ENCODE results near the gene ANXA3.

The ANXA3 gene

DNA sequence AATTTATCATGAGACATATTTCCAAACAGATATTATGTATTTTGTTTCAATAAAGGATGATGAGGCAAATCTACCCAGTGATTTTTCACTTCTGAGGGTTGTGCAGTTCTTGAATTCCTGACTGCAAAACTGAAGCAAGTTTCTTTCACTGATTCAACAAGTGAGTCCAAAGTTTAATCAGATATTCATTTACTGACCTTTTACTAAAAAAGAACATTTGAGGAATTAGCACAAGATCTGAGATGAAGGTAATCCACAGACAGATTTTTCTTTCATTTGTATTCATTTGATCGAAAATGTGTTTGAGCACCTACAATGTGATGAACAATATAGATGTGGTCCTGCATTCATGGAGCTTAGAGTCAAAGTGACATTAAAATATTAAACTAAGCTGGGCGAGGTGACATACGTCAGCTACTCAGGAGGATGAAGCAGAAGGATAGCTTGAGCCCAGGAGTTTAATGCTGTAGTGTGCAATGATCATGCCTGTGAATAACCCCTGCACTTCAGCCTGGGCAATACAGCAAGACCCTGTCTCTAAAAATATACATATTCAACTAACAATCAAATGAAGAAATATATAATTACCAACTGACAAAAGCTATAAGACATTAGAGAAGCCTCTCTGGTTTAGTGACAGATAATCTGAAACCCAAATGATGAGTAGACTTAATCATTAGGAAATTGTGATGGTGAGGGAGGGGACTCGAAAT is 76.6 kb downstream of the ANXA3 start:
- no peak overlapping the region for H3K4me3 ChIP-seq (ENCODE audit: low read length)
- TF ChIP-seq, protein P1, sequence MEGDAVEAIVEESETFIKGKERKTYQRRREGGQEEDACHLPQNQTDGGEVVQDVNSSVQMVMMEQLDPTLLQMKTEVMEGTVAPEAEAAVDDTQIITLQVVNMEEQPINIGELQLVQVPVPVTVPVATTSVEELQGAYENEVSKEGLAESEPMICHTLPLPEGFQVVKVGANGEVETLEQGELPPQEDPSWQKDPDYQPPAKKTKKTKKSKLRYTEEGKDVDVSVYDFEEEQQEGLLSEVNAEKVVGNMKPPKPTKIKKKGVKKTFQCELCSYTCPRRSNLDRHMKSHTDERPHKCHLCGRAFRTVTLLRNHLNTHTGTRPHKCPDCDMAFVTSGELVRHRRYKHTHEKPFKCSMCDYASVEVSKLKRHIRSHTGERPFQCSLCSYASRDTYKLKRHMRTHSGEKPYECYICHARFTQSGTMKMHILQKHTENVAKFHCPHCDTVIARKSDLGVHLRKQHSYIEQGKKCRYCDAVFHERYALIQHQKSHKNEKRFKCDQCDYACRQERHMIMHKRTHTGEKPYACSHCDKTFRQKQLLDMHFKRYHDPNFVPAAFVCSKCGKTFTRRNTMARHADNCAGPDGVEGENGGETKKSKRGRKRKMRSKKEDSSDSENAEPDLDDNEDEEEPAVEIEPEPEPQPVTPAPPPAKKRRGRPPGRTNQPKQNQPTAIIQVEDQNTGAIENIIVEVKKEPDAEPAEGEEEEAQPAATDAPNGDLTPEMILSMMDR (IDR thresholded peaks at IDR 0.05; ENCODE audit: insufficient read depth, low read depth, low read length, missing control alignments), result no peak

DNA sequence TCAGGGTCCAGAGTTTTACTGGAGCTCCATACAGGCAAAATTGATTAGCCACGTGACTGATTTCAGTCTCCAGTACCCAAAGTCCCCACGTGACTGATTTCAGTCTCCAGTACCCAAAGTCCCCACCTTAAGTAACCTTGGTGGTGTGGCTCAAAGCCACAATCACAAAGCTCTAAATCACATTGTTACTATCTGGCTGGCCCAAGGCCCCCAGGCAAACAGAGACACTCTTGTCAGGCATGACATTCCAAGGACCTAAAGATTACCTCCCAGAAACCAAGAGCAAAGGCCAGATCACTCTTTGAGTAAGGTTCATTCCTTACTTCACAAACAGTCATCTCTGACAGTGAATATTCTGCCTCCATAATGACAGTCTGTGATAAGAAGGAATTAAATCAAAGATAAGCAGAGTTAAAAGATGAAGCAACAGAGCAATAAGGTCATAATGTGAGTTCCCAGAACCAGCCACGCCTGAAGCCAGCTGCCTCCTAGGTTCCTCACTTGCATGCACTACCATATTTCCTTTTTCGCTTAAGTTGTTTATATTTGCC is 78.5 kb downstream of the ANXA3 start:
- H3K4me3 ChIP-seq (ENCODE audit: low read length), result no peak overlapping the region
- TF ChIP-seq, protein P1 (IDR thresholded peaks at IDR 0.05; ENCODE audit: insufficient read depth, low read depth, low read length, missing control alignments), result no peak
- DNase-seq (ENCODE audit: low read depth), result no peak

More for the DNA sequence above, 76.6 kb downstream of the ANXA3 start:
- DNase-seq (ENCODE audit: low read depth), result no peak

DNA sequence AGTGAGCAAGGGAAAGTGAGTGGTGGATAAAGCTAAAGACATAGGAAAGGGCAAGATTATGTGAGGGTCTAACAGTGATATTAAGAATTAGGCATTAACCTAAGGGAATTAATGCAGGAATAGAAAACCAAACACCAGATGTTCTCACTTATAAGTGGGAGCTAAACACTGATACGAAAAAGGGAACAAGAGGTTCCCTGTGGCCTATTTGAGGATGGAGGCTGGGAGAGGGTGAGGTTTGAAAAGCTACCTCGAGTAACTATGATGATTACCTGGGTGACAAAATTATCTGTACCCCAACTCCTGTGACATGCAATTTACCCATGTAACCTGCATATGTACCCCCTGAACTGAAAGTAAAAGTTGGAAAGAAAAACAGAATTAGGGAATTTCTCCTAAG is 79.0 kb downstream of the ANXA3 start:
- DNase-seq (ENCODE audit: low read depth), result no peak
- H3K4me3 ChIP-seq (ENCODE audit: low read length), result no peak overlapping the region
- TF ChIP-seq, protein P1 (IDR thresholded peaks at IDR 0.05; ENCODE audit: insufficient read depth, low read depth, low read length, missing control alignments), result no peak

DNA sequence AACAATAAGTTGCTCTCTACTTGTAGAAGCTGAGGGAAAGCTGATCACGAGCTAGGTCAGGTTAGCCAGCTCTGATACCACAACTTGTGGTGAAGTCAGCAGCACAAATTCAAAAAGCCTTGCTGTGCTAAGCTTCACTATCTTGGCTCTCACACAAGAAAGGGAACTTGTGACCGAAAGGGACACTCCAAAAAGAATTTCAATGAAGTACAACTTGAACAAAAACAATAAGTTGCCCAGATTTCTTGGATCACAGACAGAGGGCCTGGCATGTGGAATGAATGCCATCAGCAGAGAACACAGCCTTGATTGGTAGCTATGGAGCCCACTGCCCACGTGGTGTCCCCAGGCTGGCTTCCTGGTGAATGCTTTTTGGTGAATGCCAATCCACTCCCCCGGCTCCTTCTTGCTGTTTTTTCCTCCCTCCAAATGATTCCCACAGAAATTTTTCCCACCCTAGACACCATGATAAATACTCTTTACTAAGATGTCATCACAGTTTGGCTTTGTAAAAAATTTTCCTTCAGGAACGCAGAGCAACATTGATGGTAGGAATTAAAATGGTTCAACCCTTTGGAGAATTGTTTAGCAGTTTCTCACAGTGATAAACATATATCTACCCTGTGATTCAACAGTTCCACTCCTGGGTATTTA is 82.6 kb downstream of the ANXA3 start:
- DNase-seq (ENCODE audit: low read depth), result no peak
- no peak overlapping the region for H3K4me3 ChIP-seq (ENCODE audit: low read length)
- TF ChIP-seq, protein P1 (IDR thresholded peaks at IDR 0.05; ENCODE audit: insufficient read depth, low read depth, low read length, missing control alignments), result no peak

DNA sequence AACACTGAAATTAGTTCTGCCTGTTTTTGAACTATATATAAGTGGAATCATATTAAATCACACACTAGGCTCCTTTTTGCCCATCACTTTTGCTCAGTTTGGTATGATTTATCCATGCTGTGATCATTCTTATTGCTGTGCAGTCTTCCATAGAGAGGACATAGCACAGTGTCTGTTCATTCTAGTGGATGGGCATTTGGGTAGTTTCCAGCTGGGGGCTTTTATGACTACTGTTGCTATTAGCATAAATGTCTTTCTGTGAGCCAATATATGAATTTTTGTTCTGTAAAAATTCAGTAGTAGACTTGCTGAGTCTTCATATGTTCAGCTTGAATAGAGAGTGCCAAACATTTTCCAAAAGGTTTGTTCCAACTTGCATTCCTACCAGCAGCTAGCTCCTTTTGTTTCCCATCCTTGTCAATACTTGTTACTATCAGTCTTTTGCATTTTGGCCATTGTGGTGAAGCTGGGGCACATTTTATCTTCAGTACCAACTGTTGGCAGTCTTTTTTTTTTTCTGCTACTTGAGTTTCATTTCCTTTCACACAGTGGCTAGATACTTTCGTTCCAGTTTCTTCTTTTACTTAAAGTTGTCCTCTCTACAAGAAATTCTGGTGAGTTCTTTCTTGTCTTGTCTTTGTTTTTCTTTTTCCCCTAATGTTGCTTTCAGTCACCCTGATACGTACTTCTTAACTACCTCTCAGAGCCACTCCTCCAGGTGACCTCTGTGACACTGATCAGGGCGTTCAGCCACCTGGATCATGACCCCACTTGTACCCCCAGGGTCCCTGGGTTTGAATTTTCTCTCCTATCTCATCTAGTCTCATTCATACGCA is 87.0 kb downstream of the ANXA3 start:
- TF ChIP-seq, protein P1 (IDR thresholded peaks at IDR 0.05; ENCODE audit: insufficient read depth, low read depth, low read length, missing control alignments), result no peak
- no peak overlapping the region for H3K4me3 ChIP-seq (ENCODE audit: low read length)
- DNase-seq (ENCODE audit: low read depth), result no peak

DNA sequence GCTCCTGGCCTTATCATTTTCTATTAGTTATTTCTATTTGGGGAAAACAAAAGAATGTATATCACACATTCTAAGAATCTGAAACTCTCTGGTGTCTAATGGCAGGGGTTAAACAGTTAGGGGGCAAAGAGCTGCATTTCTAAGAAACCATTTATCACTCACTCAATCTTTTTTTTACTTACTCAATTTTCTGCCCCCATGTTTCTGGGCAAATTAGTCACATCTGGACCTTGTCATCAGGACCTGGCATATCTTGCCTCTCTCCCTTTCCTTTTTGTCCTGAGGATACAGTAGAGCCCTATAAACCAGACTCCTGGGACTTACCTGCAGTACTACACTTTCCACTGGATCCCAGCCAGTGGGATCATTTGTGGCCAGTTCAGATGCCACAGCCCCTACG is 89.1 kb downstream of the ANXA3 start:
- no peak overlapping the region for H3K4me3 ChIP-seq (ENCODE audit: low read length)
- TF ChIP-seq, protein P1 (IDR thresholded peaks at IDR 0.05; ENCODE audit: insufficient read depth, low read depth, low read length, missing control alignments), result no peak
- DNase-seq (ENCODE audit: low read depth), result no peak
